Uterus (tissue), 4 donors: ENCODE results near the gene DEDD2. TPM values are rescaled to one million over a fixed set of nuclear protein-coding genes. Genes with fewer than 3 reads are reported as not detected.
A peak's percentile ranks its signal among the peaks of the same experiment; 100 is the strongest.

Experiments
- DNase-seq, 2 donors: peaks; one replicate each; pipeline ENCODE4 v3.0.0-alpha.2; 2019 to 2020
- H3K27ac ChIP-seq, 2 donors: fragments of 200-600 bp; sonication (generic); 1 replicate in 1 of 2; 2 replicates in 1 of 2; pipeline ENCODE4 v1.5.1; 2016 to 2018
- H3K27me3 ChIP-seq, 2 donors: fragments of 200-600 bp; sonication (generic); one replicate each; pipeline ENCODE4 v1.5.1; 2018 to 2019; ENCODE audit warnings: control low read depth in 1 of 2
- H3K36me3 ChIP-seq, 2 donors: fragments of 200-600 bp; sonication (generic); one replicate each; pipeline ENCODE4 v1.5.1; 2019; ENCODE audit warnings: control low read depth in 1 of 2
- H3K4me1 ChIP-seq, 2 donors: fragments of 200-600 bp; sonication (generic); one replicate each; pipeline ENCODE4 v1.5.1; 2018 to 2019; ENCODE audit warnings: control low read depth in 1 of 2
- H3K4me3 ChIP-seq, 2 donors: fragments of 200-600 bp; sonication (generic); 1 replicate in 1 of 2; 2 replicates in 1 of 2; pipeline ENCODE4 v1.5.1; 2018 to 2019; ENCODE audit warnings: mild to moderate bottlenecking in 1 of 2
- H3K9me3 ChIP-seq, 2 donors: fragments of 200-600 bp; sonication (generic); one replicate each; pipeline ENCODE4 v1.5.1; 2019; ENCODE audit warnings: control low read depth in 1 of 2
- POLR2A ChIP-seq, 2 donors: fragments of 450-650 bp; IDR thresholded peaks; one replicate each; pipeline ENCODE4 v1.6.1; 2016; ENCODE audit warnings: antibody characterized with exemption in 2 of 2, mild to moderate bottlenecking in 1 of 2, moderate library complexity in 1 of 2
- intact Hi-C: fragments of 100-400 bp; cut with DNase I; formaldehyde crosslinking; loops from one replicate; pipeline ENCODE4 v1.15.1; 2023; ENCODE audit warnings: low total_unique reads
- total RNA-seq, 4 donors: library from RNA; depleted of rRNA in 3 of 4; stranded (reverse); fragments of >200 nt in 3 of 4; gene quantifications; one replicate each; pipeline versions ENCODE4 v1.1.0 to v1.2.4, GENCODE V29; 2014 to 2023
- TF ChIP-seq, protein P1 (sequence below), 4 experiments: fragments of 200-600 bp in 2 of 4; fragments of 450-650 bp in 2 of 4; sonication (generic) in 2 of 4; IDR thresholded peaks; one replicate each; pipeline ENCODE4 v1.5.1; 2016 to 2019; ENCODE audit warnings: antibody characterized with exemption in 4 of 4, mild to moderate bottlenecking in 2 of 4, moderate library complexity in 1 of 4
- donor health status: DM: yes; HTN: yes; CAD: no.

The DEDD2 gene
- total RNA-seq, 4 donors from 2014 or later = 8.2 to 127 (median 23.0) TPM

DNA sequence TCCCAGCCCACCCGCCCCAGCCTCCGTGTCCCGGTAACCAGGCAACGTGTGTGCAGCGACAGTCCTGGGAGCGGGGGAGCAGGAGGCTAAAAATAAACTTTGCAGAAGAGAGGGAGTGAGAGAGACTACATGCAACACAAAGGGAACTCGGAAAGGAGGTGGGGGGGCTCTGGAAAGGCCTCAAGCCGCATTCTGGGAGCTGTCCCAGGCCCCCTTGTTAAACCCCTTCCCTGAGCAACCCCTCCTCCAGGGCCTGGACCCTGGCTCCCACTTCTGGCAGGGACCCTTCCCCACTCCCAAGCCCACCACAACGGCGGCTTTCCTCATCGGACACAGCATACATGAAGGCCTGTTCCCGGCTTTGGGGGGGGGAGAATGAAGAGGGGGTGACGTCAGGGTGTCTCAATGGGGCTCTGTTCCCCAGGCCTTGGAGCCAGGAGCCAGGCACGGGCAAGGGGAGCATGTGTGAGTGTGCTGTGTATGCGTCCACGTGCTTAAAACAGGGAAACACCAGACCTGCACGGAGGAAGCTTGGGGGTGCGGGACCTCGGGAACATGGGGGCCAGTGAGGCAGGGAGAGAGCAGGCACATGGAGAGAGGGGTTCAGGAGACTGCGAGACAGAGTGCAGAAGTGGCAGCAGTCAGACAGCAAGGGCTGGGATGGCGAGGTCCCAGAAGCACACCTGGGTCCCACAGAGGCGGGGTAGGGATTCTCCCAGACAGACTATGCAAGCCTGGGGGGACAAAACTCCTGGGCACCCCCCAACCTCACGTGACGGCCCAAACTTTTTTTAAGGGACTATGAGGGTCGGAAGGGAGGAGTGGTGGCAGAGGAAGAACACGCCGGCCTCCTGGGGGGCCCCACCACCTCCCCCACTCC, 35.1 kb upstream of the DEDD2 start:
- TF ChIP-seq, protein P1, sequence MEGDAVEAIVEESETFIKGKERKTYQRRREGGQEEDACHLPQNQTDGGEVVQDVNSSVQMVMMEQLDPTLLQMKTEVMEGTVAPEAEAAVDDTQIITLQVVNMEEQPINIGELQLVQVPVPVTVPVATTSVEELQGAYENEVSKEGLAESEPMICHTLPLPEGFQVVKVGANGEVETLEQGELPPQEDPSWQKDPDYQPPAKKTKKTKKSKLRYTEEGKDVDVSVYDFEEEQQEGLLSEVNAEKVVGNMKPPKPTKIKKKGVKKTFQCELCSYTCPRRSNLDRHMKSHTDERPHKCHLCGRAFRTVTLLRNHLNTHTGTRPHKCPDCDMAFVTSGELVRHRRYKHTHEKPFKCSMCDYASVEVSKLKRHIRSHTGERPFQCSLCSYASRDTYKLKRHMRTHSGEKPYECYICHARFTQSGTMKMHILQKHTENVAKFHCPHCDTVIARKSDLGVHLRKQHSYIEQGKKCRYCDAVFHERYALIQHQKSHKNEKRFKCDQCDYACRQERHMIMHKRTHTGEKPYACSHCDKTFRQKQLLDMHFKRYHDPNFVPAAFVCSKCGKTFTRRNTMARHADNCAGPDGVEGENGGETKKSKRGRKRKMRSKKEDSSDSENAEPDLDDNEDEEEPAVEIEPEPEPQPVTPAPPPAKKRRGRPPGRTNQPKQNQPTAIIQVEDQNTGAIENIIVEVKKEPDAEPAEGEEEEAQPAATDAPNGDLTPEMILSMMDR (IDR thresholded peaks at IDR 0.05) = no peak
- no peak for TF ChIP-seq POLR2A (IDR thresholded peaks at IDR 0.05)
- peak overlapping the region; percentile 99 to 100 for H3K27ac ChIP-seq
- peak; percentile 67 to 73 for DNase-seq

DNA sequence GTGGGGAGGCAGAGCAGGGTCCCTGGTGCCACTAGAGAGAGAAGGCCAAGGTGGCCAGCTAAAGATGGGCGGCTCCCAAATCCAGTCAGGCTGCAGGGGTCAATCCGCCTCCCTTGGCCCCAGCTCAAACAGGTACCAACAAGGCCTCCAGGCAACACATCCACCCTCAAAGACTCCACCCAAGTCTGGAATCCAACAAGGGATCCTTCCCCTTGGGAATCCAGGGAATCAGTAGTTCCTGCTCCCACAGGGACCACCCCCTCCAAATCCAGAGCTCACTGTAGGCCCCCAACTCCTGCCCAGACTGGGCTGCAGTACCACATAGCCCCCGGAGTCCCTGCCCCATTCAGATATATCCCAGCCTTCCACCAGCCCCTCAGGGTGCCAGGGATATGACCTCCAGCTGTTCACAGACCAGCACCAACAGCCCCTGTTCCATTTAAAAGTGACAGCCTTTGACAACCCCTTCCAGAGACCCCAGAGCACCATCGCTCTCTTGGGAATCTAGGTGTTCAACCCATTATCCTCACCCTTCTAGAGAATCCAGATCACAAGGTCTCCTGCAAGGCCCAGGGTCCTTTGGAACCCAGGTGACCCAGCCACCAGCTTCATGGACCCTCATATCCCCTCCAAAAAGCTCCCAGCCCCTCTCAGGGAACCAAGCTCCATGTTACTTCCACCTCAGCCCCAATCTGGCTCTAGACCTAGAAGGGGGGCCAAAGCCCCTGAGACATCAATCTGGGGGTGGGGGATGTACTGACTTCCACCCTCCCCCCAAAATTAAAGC, 34.3 kb upstream of the DEDD2 start:
- Histone ChIP-seq H3K4me1 (peaks cover 7 to 18% of the 10 kb centered on the region in 2 donors), H3K27me3 (no peaks in the 10 kb centered on the region), H3K36me3 (no peaks in the 10 kb centered on the region), H3K9me3 (no peaks in the 10 kb centered on the region), H3K4me3 (peak overlapping the region in 1 of 2 donors; percentile 85), H3K27ac (peak overlapping the region; percentile 99 to 100)
- intact Hi-C loops = no loop called here
- peak in 1 of 2 donors; percentile 34 for DNase-seq
- TF ChIP-seq, protein P1 (IDR thresholded peaks at IDR 0.05) = no peak
- no peak for TF ChIP-seq POLR2A (IDR thresholded peaks at IDR 0.05)

More for the DNA sequence above, 35.1 kb upstream of the DEDD2 start:
- Histone ChIP-seq H3K9me3 (no peaks in the 10 kb centered on the region), H3K36me3 (no peaks in the 10 kb centered on the region), H3K4me3 (peak overlapping the region; percentile 85 to 88), H3K27me3 (no peaks in the 10 kb centered on the region), H3K4me1 (peaks cover 7 to 18% of the 10 kb centered on the region in 2 donors)
- intact Hi-C loops = no loop called here

DNA sequence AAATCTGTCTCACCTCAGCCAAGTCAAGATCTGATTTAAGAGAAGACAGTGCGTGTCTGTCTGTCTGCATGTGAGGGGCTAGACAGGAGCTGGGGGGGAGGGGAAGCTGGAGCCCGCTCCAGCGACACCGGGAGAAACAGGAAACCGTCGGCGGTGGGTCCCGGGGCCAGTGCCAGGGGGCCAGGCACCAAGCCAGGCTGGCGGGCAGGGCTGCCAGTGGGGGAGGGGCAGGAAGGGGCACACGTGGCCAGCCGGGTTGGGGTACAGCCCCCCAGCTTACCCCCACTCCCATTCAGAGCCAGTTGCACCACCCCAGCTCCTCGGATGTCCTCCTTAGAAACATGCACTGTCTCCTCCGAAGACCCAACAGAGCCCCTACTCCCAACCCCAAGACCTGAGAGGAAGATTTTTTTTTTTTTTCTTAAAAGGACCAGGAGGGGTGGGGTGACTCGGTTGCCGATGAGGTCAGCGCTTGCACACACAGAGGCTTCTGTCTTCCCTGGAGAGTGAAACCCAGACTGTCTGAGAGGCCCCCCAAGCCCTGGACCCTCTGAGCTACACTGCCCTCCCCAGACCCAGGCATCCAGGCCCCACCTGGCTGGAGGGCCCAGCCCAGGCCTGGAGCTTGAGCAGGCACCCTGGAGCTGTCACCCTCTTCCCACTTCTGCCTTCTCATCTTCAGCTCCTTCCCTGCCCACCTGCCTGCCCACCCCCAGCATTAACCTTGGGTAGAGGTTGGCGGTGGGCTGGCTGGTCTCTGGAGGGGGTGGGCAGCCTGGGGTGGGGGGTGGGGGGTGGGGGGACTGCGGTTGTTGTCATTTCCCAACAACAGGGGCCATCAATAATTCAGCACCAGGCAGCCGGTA, 33.4 kb upstream of the DEDD2 start:
- intact Hi-C loops = no loop called here
- H3K4me1 ChIP-seq = peaks cover 7 to 20% of the 10 kb centered on the region in 2 donors
- H3K9me3 ChIP-seq = no peaks in the 10 kb centered on the region
- peak overlapping the region; percentile 99 to 100 for H3K27ac ChIP-seq
- H3K27me3 ChIP-seq = no peaks in the 10 kb centered on the region
- no peak for TF ChIP-seq POLR2A (IDR thresholded peaks at IDR 0.05)
- TF ChIP-seq, protein P1 (IDR thresholded peaks at IDR 0.05) = no peak
- no peaks in the 10 kb centered on the region for H3K36me3 ChIP-seq
- H3K4me3 ChIP-seq = peak overlapping the region in 1 of 2 donors; percentile 10
- DNase-seq = peak; percentile 47 to 49

DNA sequence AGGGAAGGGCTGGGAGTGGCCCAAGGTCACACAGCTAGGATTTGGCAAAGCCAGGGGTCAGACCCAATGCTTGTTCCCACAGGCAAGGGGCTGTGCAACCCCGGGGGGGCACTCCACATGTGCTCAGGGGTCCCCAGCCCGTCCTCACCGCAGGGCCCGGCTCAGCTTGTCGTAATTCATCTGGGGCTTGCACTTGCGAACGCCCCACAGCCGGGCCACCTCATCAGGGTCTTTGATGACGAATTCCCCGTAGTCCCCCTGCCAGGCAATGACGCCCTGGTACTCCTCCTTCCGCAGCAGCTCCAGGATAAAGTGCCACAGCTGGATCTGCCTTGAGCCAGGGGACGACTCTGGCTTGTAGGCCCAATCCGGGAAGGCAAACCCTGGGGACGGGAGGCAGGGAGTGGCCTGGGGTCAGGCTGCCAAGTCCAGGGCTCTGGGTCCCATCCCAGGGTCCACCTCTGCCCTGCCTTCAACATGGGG, 32.7 kb upstream of the DEDD2 start:
- DNase-seq = peak in 1 of 2 donors; percentile 24
- H3K4me1 ChIP-seq = peaks cover 7 to 25% of the 10 kb centered on the region in 2 donors
- TF ChIP-seq, protein P1 (IDR thresholded peaks at IDR 0.05) = no peak
- TF ChIP-seq POLR2A (IDR thresholded peaks at IDR 0.05) = no peak
- peak overlapping the region in 1 of 2 donors; percentile 10 for H3K4me3 ChIP-seq
- intact Hi-C loops = no loop called here
- no peaks in the 10 kb centered on the region for H3K36me3 ChIP-seq
- H3K9me3 ChIP-seq = no peaks in the 10 kb centered on the region
- peak overlapping the region; percentile 99 to 100 for H3K27ac ChIP-seq
- no peaks in the 10 kb centered on the region for H3K27me3 ChIP-seq
